Measurements from ENCODE around the gene MLLT6.

Gene MLLT6

GRCh38 chr17:38674749-38675615, 30.1 kb upstream of the MLLT6 start, which contains the start of gene EPOP:
Gene EPOP, minus strand, starts transcription at chr17:38674957. Its CDS starts 462 bp downstream, at chr17:38674495.
- peak; percentile 60 to 61 for DNase-seq (ENCODE audit: low read depth in 2 of 2)

- DNase-seq (ENCODE audit: low read depth in 2 of 2), result peak; percentile 34 to 44
These were observed 28.2 kb upstream of the MLLT6 start for GRCh38 chr17:38676706-38677504.

GRCh38 chr17:38677819-38678218, 27.3 kb upstream of the MLLT6 start:
- no peak for DNase-seq (ENCODE audit: low read depth in 2 of 2)

GRCh38 chr17:38681096-38681495, 24.0 kb upstream of the MLLT6 start:
- DNase-seq (ENCODE audit: low read depth in 2 of 2), result no peak

GRCh38 chr17:38685491-38685890, 19.6 kb upstream of the MLLT6 start:
- no peak for DNase-seq (ENCODE audit: low read depth in 2 of 2)

GRCh38 chr17:38687286-38687685, 17.8 kb upstream of the MLLT6 start:
- no peak for DNase-seq (ENCODE audit: low read depth in 2 of 2)

- DNase-seq (ENCODE audit: low read depth in 2 of 2), result no peak
These were observed 14.7 kb upstream of the MLLT6 start for GRCh38 chr17:38690386-38690785.

- DNase-seq (ENCODE audit: low read depth in 2 of 2), result no peak
These were observed 13.9 kb upstream of the MLLT6 start for GRCh38 chr17:38691154-38691553.

GRCh38 chr17:38693700-38694329, 11.3 kb upstream of the MLLT6 start:
- DNase-seq (ENCODE audit: low read depth in 2 of 2), result no peak

- DNase-seq (ENCODE audit: low read depth in 2 of 2), result no peak
These were observed 7.8 kb upstream of the MLLT6 start for GRCh38 chr17:38697061-38697820.

- no peak for DNase-seq (ENCODE audit: low read depth in 2 of 2)
These were observed 6.3 kb upstream of the MLLT6 start for GRCh38 chr17:38698760-38699159.

- DNase-seq (ENCODE audit: low read depth in 2 of 2), result no peak
These were observed 3.4 kb upstream of the MLLT6 start for GRCh38 chr17:38701504-38702165.

- DNase-seq (ENCODE audit: low read depth in 2 of 2), result peak; percentile 54 to 58
These were observed 2.7 kb upstream of the MLLT6 start for GRCh38 chr17:38702166-38702915.

GRCh38 chr17:38702916-38703741, 1.9 kb upstream of the MLLT6 start:
- no peak for DNase-seq (ENCODE audit: low read depth in 2 of 2)

GRCh38 chr17:38703742-38704605, 1.1 kb upstream of the MLLT6 start:
- DNase-seq (ENCODE audit: low read depth in 2 of 2), result no peak

- DNase-seq (ENCODE audit: low read depth in 2 of 2), result no peak
These were observed 390 bp downstream of the MLLT6 start for GRCh38 chr17:38705523-38705802.

- DNase-seq (ENCODE audit: low read depth in 2 of 2), result no peak
These were observed 881 bp downstream of the MLLT6 start for GRCh38 chr17:38705803-38706504.
